Neutrophil (primary cell): ENCODE data around the gene ILF2.

Experiments
- H3K27ac ChIP-seq: fragments of 200-600 bp; sonication (generic); 2 replicates; pipeline ENCODE4 v1.5.1; 2016; ENCODE audit warnings: mild to moderate bottlenecking, moderate library complexity
- H3K27me3 ChIP-seq: fragments of 200-600 bp; sonication (generic); 2 replicates; pipeline ENCODE4 v1.6.0; 2016; ENCODE audit warnings: mild to moderate bottlenecking
- H3K36me3 ChIP-seq: fragments of 200-600 bp; sonication (generic); 2 replicates; pipeline ENCODE4 v1.5.1; 2017
- H3K4me1 ChIP-seq, 2 experiments: fragments of 200-600 bp in 1 of 2; sonication (generic) in 1 of 2; 1 replicate in 1 of 2; 2 replicates in 1 of 2; pipeline versions ENCODE4 v1.5.1 to v1.6.1; 2013 to 2016; ENCODE audit warnings: low read depth in 1 of 2, low read length in 1 of 2, mild to moderate bottlenecking in 1 of 2, moderate library complexity in 1 of 2; ENCODE audit not compliant: control insufficient read depth in 1 of 2, insufficient read depth in 1 of 2
- H3K4me3 ChIP-seq, 2 experiments: fragments of 200-600 bp in 1 of 2; sonication (generic) in 1 of 2; 1 replicate in 1 of 2; 2 replicates in 1 of 2; pipeline ENCODE4 v1.5.1; 2013 to 2016; ENCODE audit warnings: low read depth in 1 of 2, low read length in 1 of 2, mild to moderate bottlenecking in 1 of 2, moderate library complexity in 1 of 2
- H3K9me3 ChIP-seq: fragments of 200-600 bp; sonication (generic); 2 replicates; pipeline ENCODE4 v1.5.1; 2016
- CTCF ChIP-seq: fragments of 200-600 bp; sonication (generic); IDR thresholded peaks from 2 replicates; pipeline ENCODE4 v1.5.1; 2016; ENCODE audit warnings: antibody characterized with exemption

Gene ILF2

DNA sequence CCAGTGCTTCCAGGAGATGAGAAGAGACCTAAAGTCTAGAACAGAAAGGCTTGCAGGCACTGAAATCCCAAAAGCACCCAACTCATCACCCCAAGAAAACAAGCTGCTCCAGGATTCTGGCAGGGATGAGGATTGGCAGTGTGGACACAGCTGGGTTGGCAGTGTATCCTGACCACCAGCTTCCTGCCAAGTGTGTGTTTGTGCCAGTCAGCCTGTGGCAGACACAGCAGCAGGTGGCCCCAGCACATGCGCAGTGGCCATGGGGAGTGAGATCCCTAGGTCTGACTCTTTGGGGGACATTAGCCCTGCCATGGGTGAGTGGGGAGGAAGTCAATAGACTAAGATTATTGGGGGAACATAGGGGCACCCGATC, 20.9 kb downstream of the ILF2 start:
- Histone ChIP-seq H3K9me3 (no peaks in the 10 kb centered on the region), H3K4me1 (peaks cover 24 to 27% of the 10 kb centered on the region in 2 experiments), H3K4me3 (no peak overlapping the region), H3K27ac (no peak overlapping the region), H3K36me3 (peaks cover 12% of the 10 kb centered on the region), H3K27me3 (no peaks in the 10 kb centered on the region)
- no peak for TF ChIP-seq CTCF

- no peak for TF ChIP-seq CTCF
- no peaks in the 10 kb centered on the region for H3K27me3 ChIP-seq
- H3K27ac ChIP-seq, result no peak overlapping the region
- peaks cover 18% of the 10 kb centered on the region for H3K36me3 ChIP-seq
- H3K4me1 ChIP-seq, result peaks cover 24 to 27% of the 10 kb centered on the region in 2 experiments
- H3K9me3 ChIP-seq, result no peaks in the 10 kb centered on the region
- no peak overlapping the region for H3K4me3 ChIP-seq
Measured at GRCh38 chr1:153649137-153649862, 21.5 kb downstream of the ILF2 start.

DNA sequence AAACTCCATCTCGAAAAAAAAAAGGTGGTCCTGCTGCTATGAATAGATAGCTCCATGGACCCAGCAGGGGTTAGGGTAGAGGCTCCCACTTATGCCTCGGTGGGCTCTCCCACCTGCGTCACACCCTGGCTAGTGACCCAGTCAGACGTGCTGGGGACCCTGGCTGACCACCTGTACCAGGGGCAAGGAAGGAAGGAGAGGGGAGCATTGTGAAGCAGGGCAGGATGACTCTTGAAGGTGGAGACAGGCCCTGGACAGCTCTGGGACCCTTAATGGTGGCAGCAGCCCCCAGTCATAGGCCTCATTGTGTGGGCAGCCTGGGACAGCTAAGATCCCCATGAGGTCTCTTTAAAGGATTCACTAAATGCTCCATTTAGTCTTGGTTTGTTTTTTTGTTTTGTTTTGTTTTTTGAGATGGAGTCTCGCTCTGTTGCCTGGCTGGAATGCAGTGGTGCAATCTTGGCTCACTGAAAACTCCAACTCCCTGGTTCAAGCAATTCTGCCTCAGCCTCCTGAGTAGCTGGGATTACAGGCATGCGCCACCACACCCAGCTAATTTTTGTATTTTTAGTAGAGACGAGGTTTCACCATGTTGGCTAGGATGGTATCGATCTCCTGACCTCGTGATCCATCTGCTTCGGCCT, 22.7 kb downstream of the ILF2 start:
- peaks cover 20 to 25% of the 10 kb centered on the region in 2 experiments for H3K4me1 ChIP-seq
- no peak overlapping the region for H3K4me3 ChIP-seq
- no peaks in the 10 kb centered on the region for H3K9me3 ChIP-seq
- H3K27me3 ChIP-seq, result no peaks in the 10 kb centered on the region
- peaks cover 30% of the 10 kb centered on the region for H3K36me3 ChIP-seq
- no peak for TF ChIP-seq CTCF
- no peak overlapping the region for H3K27ac ChIP-seq

DNA sequence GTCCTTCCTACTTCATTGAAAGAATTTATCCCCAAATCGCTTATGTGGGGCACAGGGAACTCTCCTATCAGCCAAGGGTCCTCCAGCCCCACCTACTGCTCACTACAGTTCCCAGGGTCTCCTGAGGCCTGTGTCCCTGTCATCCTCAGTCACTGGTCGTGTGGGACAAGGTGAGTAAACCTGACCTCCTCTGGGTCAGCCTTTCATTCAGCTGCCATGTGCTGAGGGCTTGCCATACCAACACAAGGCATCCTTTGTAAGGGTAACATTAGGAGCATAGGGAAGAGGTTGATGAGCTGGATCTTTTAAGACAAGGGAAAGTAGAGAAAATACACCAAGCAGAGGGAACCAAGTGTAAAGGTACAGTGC, 23.5 kb downstream of the ILF2 start:
- no peaks in the 10 kb centered on the region for H3K9me3 ChIP-seq
- no peak overlapping the region for H3K4me3 ChIP-seq
- H3K36me3 ChIP-seq, result peaks cover 37% of the 10 kb centered on the region
- H3K4me1 ChIP-seq, result peaks cover 13 to 18% of the 10 kb centered on the region in 2 experiments
- no peaks in the 10 kb centered on the region for H3K27me3 ChIP-seq
- peak overlapping the region; percentile 62 for H3K27ac ChIP-seq
- TF ChIP-seq CTCF, result no peak

DNA sequence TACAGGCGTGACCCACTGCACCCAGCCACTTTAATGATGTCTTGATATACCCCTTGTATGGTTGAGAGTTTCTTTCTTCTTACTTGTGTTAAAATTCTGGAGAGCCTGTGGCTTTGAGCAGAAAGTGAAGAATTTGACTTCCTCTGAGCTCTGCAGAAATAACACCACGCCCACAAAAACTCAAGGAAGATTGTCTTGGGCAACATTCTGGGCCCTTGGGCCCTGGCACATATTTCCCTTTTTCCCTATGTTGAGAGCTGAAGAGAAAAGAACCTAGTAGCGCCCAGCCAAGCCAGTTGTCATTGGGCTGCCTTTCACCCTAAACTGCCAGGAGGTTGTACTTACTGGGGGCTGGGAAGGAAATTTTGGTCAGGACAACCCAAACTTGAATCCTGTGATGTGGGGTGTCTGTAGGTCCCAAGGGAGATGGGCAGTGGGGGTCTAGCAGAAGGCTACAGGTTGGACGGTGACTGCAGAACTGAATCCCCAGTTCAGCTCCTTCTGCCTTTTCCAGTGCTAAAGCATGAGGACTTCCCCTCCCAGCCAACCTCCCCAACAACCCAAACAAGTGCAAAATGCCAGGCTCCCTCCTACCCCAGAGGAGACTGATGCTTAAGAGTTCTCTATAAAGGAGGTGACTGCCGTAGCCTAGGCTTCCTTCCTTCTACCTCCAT, 24.0 kb downstream of the ILF2 start:
- Histone ChIP-seq H3K4me1 (peaks cover 13 to 18% of the 10 kb centered on the region in 2 experiments), H3K4me3 (no peak overlapping the region), H3K27ac (peak overlapping the region; percentile 62), H3K9me3 (no peaks in the 10 kb centered on the region), H3K36me3 (peaks cover 43% of the 10 kb centered on the region), H3K27me3 (no peaks in the 10 kb centered on the region)
- TF ChIP-seq CTCF, result no peak
